Activated naive CD8-positive, alpha-beta T cell treated with anti-CD3 and anti-CD28 coated beads, Interleukin-2, amount 50 U/mL, for 16 hours (primary cell): ENCODE data around the gene GPR176.
"Not testable (repeated sequence)": the region's sequence is repeated elsewhere in the genome, so short reads cannot be mapped to it uniquely, and the experiment has no call there.

Source experiments
- DNase-seq: peaks from one replicate; pipeline ENCODE4 v3.0.0-alpha.2; 2020; ENCODE audit warnings: low read depth, low spot score

Gene GPR176

DNA sequence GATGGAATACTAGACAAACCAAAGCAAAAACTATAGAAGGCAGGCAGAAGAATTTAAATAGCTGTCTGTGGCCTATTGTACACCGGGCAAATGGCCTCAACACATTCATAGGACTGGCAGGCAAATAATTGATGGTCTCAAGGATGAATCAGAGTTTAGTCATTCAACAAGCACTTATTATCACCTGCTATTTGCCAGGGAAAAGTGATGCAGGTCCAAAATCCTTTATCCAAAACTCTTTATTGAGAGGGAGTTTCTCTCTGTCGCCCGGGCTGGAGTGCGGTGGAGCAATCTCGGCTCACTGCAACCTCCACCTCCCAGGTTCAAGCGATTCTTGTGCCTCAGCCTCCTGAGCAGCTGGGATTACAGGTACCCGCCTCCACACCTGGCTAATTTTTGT lies 16.1 kb upstream of the GPR176 start:
- DNase-seq, result no peak

DNA sequence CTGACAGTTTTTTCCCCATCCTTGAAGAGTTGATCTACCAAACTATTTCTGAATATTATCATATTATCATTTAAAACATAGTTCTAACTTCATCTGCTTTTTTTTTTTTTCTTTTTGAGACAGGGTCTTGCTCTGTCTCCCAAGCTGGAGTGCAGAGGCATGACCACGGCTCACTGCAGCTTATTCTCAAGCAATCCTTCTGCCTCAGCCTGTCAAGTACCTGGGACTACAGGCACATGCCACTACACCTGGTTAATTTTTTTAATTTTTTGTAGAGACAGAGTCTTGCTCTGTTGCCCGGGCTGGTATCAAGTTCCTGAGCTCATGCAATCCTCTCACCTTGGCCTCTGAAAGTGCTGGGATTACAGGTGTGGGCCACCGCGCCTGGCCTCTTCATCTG lies 15.2 kb upstream of the GPR176 start:
- no peak for DNase-seq

GRCh38 chr15:39934397-39935071 lies 14.5 kb upstream of the GPR176 start:
- no peak for DNase-seq

DNA sequence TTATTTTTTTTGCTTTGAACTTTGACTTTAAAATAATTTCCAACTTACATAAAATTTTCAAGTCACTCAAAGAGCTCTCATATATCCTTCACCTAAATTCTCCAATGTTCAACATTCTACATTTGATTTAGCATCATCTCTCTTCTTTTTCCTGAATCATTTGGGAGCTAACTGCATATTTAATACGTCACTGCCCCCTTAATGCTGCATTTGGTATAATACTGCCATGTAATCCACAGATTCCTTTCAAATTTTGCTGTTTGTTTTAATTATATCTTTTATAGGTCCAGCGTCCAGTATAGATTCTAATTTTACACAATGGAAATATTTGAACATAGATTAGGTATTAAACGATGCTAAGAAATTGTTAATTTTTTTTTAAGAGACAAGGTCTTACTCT lies 11.5 kb upstream of the GPR176 start:
- DNase-seq, result no peak

GRCh38 chr15:39926526-39926925 lies 6.5 kb upstream of the GPR176 start:
- no peak for DNase-seq

- no peak for DNase-seq
Observed at GRCh38 chr15:39925112-39925842, 5.2 kb upstream of the GPR176 start.

- DNase-seq, result no peak
Observed at GRCh38 chr15:39924437-39924836, 4.4 kb upstream of the GPR176 start.

DNA sequence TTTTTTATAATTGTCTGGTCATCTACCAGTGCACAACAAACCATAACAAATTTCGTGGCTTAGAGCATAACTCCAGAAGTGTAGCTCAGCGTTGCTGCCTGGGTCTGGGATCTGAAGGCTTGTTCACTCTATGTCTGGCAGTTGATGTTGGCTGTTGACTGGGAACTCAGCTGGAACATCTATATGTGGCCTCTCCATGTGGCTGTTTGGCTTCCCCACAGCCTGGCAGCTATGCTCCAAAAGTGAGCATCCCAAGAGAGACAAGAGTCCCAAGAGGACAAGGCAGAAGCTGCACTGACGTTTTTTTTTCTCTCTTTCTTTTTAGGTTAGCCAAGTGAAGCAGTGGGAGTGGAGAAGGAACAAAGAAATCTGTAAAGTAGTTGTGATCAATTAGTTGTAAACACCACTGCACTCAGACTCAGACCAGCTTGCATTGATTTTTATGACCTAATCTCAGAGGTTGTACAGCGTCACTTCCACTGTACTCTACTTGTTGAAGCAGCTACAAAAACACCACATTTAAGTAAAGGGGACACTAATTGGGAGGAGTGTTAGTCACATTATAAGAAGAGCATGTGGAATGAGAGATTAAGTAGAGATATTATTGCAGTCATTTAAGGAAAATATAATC lies 2.5 kb upstream of the GPR176 start:
- DNase-seq, result no peak

- DNase-seq, result no peak
Observed at GRCh38 chr15:39921274-39921638, 1.2 kb upstream of the GPR176 start.

- DNase-seq, result peak; percentile 72
Observed at GRCh38 chr15:39920510-39921273, 626 bp upstream of the GPR176 start.

DNA sequence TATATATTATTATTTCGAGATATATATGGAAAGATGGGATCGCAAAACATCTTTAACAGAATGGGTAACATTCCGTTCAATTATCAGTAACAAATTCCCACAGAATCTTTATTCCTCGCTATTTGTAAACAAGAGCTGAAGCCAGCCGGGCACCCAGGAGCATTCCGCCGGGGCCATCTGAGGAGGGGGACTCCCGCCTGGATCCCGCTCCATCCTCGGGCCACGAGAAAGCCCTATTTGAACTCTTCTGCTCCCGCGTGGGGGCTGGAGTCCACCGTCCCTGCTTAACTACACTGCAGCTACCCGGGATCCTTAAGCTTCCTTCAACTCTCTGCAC lies 687 bp downstream of the GPR176 start:
- no peak for DNase-seq

DNA sequence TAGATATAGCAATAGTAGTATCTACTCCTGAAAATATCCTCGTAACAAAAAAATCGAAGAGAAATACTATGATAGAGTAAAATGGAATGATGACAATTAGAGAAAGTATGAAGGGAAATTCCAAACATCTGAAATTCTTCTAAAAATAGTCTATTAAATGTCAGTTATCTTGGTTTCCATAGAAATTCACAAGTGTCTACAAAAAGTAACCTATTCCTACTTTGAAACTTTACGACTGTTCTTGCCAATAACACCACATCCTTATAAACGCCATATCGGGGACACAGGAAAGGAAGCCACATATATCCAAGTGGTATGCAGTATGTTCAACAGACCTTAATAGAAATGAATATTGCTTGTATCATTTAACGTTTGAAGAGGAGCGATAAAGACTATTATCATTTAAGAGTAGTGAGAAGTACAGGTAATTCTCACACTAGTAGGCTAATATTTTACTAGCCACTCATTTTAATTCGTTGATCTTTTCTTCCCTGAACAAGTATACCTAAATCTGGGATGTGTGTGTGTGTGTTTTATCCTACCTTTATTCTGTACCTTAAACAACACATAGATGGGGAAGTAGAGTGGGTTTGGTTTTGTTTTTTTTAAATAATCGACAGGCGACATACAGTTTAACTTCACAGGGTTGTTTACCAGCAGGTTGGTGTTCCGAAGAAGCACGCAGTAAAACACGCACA lies 1.2 kb downstream of the GPR176 start:
- DNase-seq, result no peak

DNA sequence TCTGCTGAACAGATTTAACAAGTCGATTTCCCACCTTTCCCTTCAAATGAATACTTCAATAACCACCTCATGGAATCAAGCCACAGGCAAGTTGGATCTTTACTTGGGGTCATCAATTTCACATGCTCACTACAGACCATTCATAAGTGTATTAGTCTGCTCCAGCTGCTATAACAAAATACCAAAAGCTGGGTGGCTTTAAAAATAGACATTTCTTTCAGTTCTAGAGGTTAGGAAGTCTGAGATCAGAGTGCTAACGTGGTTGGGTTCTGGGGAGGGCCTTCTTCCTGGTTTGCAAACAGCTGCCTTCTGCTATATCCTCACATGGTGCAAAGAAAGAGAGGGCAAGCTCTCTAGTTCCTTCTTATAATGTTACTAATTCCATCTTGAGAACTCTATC lies 5.1 kb downstream of the GPR176 start:
- DNase-seq, result no peak

- no peak for DNase-seq
Observed at GRCh38 chr15:39909007-39909406, 11.1 kb downstream of the GPR176 start.

DNA sequence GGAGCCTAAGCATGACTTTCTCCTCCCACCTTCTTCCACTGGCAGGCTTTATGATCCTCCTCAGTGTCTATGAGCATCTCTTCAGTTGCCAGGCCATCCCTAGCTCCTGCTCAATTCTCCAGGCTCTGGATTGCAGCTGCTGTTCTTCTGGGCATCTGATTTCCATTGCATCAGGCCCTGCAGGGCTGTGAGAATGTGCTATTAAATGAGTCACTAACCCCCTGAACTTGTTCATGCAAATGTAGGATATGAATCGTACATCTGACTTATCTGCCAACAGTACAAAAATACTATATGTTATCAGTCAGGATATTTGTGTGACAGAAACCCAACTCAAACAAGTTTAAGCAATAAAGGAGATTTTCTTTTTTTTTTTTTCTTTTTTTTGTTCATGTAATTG lies 11.9 kb downstream of the GPR176 start:
- no peak for DNase-seq

- DNase-seq, result no peak
Observed at GRCh38 chr15:39907216-39907615, 12.8 kb downstream of the GPR176 start.

DNA sequence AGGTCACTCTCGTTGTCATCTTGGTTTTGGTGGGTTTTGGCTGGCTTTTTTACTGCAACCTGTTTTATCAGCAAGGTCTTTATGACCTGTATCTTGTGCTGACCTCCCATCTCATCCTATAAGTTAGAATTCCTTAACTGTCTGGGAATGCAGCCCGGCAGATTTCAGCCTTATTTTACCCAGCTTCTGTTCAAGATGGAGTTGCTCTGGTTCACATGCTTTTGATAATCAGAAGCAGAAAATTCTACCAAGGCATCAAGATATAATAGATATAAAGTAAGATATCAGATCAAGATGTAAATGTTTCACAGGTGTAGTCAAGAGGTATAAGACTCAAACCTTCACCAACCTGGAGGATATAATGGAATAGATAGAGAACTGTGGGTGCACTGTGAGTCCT lies 16.0 kb downstream of the GPR176 start:
- DNase-seq, result no peak

GRCh38 chr15:39898317-39898716 lies 21.7 kb downstream of the GPR176 start:
- DNase-seq, result no peak

- no peak for DNase-seq
Observed at GRCh38 chr15:39896846-39897245, 23.2 kb downstream of the GPR176 start.

DNA sequence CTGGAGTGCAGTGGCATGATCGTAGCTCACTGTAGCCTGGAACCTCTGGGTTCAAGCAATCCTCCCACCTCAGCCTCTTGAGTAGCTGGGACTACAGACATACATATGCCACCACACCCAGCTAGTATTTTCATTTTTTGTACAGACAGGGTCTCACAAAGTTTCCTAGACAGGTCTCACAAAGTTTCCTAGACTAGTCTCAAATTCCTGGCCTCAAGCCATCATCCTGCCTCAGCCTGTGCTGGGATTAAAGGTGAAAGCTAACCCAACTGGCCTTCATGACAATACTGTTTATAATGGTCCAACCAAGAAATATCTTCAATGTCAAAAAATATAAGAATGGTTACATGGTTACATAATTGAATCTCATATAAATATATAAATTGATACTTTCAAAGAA lies 24.0 kb downstream of the GPR176 start:
- no peak for DNase-seq

GRCh38 chr15:39893051-39893450 lies 27.0 kb downstream of the GPR176 start:
- DNase-seq, result not testable (repeated sequence)

- no peak for DNase-seq
Observed at GRCh38 chr15:39892418-39892817, 27.6 kb downstream of the GPR176 start.
